Fibroblast of skin of abdomen (primary cell): ENCODE data around the gene BAZ1A.
"Not testable (repeated sequence)": the region's sequence is repeated elsewhere in the genome, so short reads cannot be mapped to it uniquely, and the experiment has no call there.

Experiments used
- DNase-seq: peaks from one replicate; pipeline ENCODE4 v3.0.0-alpha.2; 2013

BAZ1A gene

GRCh38 chr14:34785223-34786006 lies 89.7 kb downstream of the BAZ1A start:
- no peak for DNase-seq

DNA sequence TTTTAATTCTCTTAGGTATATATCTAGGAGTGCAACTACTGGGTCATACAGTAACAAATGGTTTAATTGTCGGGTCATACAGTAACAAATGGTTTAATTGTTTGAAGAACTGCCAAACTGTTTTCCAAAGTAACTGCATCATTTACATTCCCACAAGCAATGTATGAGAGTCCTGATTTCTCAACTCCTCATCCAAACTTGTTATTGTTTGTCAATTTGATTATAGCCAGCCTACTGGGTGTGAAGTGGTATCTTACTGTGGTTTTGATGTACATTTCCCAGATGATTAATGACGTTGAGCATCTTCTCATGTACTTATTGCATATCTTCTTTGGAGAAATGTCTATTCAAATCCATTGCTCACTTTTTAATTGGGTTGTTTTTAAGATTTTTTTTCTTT lies 93.1 kb downstream of the BAZ1A start:
- no peak for DNase-seq

- DNase-seq = peak; percentile 91
These were observed 93.9 kb downstream of the BAZ1A start for GRCh38 chr14:34781242-34781641.

GRCh38 chr14:34780646-34781045 lies 94.5 kb downstream of the BAZ1A start:
- no peak for DNase-seq

DNA sequence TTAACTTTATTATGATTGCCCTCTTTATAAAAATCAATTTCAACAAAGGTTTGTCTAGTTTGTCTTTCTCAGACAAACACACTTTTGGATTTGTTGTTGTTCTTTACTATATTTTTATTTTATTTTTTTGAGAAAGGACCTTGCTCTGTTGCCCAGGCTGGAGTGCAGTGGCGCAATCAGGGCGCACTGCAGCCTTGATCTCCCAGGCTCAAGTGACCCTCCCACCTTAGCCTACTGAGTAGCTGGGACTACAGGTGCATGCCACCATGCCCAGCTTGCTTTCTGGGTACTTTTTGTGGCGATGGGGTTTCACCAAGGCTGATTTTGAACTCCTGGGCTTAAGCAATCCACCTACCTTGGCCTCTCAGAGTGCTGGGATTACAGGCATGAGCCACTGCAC lies 96.4 kb downstream of the BAZ1A start:
- no peak for DNase-seq

- DNase-seq = no peak
These were observed 98.5 kb downstream of the BAZ1A start for GRCh38 chr14:34776611-34777010.

GRCh38 chr14:34775922-34776321 lies 99.2 kb downstream of the BAZ1A start:
- DNase-seq = no peak

GRCh38 chr14:34775342-34775741 lies 99.8 kb downstream of the BAZ1A start:
- no peak for DNase-seq

GRCh38 chr14:34770901-34771300 lies 104.3 kb downstream of the BAZ1A start:
- DNase-seq = peak; percentile 13

- DNase-seq = peak; percentile 64
These were observed 108.6 kb downstream of the BAZ1A start for GRCh38 chr14:34766606-34767005.

GRCh38 chr14:34766060-34766459 lies 109.1 kb downstream of the BAZ1A start:
- no peak for DNase-seq

DNA sequence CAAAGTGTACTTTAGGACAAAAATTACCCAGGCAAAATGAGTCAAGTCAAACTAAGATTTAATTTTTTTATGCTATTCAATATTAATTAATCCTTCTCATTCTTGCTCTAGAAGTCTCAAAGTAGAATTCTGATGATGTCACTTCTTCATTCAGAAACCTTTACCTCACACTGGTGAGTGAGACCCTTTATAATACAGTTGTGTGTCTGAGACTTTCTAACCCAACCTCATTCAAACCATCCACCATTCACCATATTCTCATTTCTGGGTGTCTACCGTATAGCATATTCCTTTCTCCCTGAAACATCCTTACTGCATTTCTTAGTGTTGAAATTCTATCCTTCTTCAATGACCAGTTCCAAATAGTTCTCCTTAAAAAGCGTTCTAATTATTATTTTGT lies 119.9 kb downstream of the BAZ1A start:
- no peak for DNase-seq

DNA sequence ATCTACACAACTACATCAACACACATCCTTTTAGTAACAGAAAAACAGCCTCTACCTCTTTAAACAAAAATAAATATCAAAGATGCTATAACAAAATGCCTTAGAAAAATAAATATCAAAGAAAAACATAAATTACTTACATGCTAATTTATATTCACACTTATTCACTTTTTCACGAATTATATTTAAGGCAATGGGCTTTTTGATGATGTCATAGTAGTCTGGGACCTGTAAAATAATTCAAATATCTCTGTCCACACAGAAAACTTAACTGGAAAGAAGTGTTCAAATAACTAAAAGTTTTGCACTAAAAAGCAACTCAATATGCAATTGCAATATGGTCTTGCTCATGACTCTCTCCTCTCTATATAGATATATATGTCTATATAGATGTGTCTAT lies 120.5 kb downstream of the BAZ1A start:
- no peak for DNase-seq

DNA sequence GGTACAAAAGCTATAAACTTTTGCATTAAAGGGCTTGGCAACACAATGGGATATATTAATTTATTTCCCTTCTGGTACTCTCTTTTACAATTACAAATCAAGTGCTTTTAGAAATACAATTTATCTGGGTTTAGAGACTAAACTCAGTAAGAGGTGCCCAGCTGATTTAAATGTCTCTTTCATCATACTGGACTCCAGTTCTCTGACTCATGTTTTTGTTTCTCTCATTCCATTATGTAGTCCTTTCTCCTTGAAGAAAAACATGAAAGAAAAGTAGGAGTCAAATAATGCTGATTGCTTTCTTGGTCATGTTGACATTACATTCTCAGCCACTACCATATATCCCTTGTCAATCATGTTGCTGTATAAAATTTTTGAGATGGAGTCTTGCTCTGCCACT lies 124.5 kb downstream of the BAZ1A start:
- DNase-seq = peak; percentile 62

- DNase-seq = no peak
These were observed 124.9 kb downstream of the BAZ1A start for GRCh38 chr14:34750233-34750632.

DNA sequence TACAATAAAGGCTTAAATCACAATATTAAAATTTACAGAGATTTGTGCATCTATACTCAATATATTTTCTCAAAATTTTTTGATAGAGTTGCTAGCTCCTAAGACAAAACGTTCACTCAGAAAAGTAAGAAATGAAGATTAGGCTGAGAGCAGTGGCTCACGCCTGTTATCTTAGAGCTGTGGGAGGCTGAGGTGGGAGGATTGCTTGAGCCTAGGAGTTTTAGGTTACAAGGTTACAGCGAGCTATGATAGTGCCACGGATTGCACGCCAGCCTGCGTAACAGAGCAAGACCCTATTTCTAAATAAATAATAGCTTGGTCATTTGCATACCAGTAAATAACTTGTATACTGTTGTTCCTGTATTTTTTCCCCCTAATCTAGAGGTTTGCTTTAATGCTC lies 125.8 kb downstream of the BAZ1A start:
- no peak for DNase-seq

DNA sequence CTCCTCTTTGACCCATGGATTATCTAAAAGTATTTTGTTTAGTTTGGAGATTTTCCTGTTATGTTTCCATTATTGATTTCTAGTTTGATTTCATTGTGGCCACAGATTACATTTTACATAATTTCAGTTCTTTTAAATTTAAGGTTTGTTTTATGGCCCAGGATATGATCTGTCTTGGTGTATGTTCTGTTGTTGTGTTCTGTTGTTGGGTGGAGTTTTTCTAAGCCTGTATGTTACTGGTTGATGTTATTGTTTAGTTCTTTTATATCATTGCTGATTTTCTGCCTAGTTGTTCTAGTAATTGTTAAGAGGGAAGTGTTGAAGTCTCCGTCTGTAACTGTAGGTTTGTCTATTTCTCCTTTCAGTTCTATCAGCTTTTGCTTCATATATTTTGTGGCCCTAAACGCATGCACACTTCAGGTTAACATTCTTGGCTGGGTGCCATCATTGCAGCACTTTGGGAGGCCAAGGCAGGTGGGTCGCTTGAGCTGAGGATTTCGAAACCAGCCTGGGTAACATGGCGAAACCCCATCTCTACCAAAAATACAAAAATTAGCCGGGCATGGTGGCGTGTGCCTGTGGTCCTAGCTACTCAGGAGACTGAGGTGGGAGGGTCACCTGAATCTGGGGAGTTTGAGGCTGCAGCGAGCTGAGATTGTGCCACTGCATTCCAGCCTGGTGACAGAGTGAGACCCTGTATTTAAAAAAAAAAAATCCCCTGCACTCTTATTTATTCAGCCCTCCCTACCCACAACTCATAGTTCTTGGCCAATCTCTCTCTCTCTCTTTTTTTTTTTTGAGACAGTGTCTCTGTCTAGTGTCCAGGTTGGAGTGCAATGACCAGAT lies 132.7 kb downstream of the BAZ1A start:
- no peak for DNase-seq

GRCh38 chr14:34741840-34742239 lies 133.3 kb downstream of the BAZ1A start:
- no peak for DNase-seq

GRCh38 chr14:34740139-34740538 lies 135.0 kb downstream of the BAZ1A start:
- peak; percentile 31 for DNase-seq

DNA sequence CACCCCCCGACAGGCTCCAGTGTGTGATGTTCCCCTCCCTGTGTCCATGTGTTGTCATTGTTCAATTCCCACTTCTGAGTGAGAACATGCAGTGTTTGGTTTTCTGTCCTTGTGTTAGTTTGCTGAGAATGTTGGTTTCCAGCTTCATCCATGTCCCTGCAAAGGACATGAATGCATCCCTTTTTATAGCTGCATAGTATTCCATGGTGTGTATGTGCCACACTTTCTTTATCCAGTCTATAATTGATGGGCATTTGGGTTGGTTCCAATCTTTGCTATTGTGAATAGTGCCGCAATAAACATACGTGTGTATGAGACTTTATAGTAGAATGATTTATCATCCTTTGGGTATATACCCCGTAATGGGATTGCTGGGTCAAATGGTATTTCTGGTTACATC lies 138.1 kb downstream of the BAZ1A start:
- DNase-seq = not testable (repeated sequence)

- DNase-seq = peak; percentile 71
These were observed 141.9 kb downstream of the BAZ1A start for GRCh38 chr14:34733245-34733644.

DNA sequence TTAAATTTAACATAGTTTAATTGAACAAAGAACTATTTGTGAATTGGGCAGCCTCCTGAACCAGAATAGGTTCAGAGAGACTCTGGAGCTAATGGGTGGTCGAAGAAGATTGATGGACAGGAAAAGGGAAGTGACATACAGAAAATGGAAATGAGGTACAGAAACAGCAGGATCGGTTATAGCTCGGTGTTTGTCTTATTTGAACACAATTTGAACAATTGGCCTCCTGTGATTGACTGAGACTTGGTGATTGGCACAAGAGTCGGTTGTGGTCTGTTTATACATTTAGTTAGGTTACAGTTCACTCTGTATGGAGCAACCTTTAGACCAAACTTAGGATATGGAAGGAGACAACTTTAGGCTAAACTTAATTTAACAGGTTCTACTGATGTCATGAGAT lies 142.4 kb downstream of the BAZ1A start:
- DNase-seq = no peak

GRCh38 chr14:34723867-34724266 lies 151.3 kb downstream of the BAZ1A start:
- DNase-seq = no peak
